Activated effector memory CD4-positive, alpha-beta T cell treated with anti-CD3 and anti-CD28 coated beads, Interleukin-2, amount 50 U/mL, for 16 hours (primary cell): ENCODE measurements around the gene VAPB.
A peak's percentile ranks its signal among the peaks of the same experiment; 100 is the strongest.

ENCODE experiments used
- DNase-seq: peaks from one replicate; pipeline ENCODE4 v3.0.0-alpha.2; 2020

VAPB gene

DNA sequence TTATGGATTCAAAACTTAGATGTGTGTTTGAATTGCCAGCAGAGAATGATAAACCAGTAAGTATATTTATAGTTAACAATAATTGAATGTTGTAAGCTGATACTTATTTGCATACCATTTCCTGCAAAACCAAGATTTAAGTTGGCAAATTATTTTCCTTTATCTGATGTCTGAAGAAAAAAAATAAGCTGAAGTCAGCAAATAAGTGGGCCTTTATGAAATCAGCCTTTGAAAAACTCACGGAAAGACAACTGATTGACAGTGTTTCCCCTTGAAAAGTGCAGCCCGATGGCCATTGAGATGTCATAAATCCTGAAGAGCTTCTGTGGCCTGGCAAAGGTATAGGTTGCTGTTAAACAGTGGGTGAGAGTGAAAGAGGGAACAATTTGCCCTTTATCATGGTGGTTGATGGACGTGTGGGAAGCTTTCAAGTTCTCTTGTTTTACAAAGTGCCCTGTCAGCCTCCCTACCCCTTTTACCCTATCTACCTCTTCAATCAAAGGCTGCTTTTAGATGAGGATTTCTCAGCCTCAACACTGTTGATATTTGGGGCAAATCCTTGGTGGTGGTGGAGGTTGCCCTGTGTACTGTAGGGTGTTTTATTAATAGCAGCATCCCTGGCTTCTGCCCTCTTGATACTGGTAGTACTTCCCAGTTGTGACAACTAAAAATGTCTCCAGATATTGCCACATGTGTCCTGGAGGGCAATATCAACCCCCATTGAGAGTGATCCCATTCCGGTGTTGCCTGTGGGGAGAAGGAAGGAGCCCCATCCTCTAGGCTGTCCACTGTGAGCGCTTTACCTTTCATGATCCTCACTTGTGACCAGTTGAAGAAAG, 50.2 kb downstream of the VAPB start:
- DNase-seq: no peak

DNA sequence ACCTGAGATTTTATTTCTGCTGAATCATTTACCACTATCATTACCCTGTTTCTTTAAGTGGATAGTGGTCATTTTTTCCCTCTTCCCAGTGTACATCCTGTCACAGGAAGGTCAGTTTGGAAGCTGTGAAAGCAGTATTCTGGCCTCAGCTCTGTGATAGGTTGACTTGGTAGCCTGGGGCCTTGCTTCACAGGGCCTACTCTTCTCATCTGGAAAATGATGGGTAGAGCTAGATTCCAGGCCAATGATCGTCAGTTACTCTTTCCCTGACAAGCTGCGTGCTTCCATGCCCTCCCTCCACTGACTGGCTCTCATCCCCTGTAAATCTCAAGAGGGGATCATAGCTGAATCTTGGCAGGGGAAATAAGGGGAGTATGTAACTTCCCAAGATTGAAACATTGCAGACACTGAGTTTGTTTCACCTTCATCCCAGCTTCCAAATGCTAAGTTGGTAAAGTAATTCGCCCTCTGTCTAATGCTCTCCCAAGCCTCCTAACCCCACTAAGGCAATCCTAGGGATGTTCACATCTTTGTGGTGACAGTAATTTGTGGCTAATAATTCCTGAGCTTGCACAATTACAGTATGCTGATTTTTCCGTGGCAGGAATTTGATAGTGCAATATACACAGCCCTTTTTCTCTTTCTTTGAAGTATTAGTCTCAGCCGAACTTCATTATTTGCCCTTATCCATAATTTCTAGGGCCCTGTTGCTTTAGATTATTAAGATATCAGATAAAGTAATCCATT, 51.2 kb downstream of the VAPB start:
- no peak for DNase-seq

DNA sequence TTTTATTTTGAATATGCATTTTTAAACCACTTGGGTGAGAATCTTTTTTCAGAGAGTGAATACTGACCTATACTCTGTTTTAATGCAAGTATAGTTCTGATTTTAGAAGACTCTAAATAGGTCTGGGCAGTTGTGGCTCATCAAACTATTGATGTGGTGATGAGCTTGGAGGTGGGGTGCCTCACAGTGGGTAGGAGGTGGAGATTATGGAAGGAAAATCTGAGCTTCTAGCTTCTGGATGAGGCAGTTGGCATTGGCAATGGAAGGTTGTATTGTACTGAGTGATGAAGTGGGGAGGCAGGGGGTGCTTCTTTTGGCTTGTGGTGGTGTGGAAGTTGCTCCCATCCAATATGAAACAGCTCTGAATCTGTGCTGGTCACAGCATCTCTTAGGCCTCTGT, 52.7 kb downstream of the VAPB start:
- DNase-seq: no peak

DNA sequence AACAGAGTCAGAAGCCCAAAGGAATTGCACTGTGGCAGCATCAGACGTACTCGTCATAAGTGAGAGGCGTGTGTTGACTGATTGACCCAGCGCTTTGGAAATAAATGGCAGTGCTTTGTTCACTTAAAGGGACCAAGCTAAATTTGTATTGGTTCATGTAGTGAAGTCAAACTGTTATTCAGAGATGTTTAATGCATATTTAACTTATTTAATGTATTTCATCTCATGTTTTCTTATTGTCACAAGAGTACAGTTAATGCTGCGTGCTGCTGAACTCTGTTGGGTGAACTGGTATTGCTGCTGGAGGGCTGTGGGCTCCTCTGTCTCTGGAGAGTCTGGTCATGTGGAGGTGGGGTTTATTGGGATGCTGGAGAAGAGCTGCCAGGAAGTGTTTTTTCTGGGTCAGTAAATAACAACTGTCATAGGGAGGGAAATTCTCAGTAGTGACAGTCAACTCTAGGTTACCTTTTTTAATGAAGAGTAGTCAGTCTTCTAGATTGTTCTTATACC, 55.8 kb downstream of the VAPB start:
- no peak for DNase-seq

DNA sequence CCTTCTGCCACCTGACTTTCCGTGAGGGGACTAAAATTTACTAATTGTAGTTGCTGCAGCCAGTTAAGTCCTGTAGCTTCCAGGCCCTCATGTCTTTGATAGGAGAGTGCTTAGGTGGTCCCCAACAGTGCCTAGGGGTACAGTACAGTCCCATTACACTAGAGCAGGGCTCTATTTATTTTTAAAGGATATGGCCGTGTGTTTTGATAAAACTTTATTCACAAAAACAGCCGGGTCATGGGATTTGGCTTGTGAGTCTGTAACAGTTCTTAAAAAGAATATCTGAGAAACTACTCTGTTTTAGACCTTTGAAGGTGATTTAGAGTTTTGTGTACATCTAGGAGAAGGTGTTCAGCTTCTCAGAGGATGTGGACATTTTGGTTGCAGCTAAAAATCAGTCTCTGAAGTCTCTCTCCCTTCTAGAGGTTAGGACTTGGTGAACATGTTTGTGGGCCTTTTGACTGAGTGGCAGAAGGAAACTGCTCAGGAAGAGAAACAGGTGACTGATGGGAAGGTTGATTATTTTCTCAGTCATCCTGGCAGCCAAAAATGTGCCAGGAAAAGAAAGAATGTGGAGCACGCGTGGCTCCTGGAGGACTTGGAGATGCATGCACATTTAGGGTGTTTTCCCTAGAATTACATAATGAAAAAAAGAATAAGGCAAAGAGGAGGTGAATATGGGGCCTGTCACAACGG, 57.4 kb downstream of the VAPB start:
- DNase-seq: no peak

DNA sequence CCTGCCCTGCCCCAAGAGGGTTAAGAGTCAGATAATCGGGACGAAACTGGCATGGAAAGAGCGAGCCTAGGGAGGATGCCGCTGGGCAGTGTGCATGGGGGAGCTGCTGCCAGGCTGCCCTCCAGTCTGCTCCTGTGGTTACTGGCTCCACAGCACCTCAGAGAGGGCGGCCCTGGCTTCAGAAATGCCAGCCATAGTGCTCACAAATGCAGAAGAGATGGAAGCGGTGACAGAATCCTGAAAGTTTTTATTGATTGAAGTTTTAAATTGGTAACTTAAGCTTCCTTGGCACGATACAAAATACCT, 57.9 kb downstream of the VAPB start:
- no peak for DNase-seq

DNA sequence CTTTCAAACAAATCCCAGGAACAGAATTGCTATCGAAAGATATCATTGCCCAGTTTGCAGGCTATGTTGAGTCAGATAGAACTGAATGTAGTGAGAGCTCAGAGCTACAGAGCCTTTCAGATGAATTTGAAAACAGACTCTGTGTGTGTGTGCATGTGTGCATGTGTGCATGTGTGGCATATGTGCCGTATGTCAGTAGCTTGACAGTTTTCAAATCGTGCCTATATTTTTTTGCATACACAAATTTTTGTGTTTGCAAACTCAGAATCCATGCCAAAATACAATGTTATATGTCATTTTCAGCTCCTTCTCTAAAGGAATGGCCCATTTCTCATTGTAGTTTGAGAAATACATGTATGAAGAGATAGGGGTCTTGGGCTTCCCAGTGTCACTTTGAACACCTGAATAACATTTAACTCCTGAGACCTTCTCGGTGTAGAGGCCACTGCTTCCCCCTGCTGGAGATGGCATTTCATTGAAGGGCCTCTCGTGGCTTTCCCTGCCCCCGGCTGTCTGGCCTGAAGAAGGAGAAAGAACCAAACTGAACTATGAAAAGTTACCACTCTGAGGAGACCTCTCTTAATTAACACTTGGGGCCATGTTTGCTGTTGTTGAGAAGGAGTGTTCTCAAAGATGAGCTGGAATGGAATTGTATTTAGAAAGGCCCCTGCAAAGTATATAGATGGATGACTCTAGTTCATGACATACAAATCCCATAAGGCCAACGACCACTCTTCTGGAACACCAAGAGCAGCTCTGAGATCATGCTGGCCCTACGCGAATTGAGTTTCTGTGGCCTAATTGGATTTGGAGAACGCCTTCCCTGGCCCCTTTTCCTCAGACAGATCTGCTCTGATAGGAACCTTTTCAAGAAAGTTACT, 58.7 kb downstream of the VAPB start:
- peak; percentile 78 for DNase-seq

DNA sequence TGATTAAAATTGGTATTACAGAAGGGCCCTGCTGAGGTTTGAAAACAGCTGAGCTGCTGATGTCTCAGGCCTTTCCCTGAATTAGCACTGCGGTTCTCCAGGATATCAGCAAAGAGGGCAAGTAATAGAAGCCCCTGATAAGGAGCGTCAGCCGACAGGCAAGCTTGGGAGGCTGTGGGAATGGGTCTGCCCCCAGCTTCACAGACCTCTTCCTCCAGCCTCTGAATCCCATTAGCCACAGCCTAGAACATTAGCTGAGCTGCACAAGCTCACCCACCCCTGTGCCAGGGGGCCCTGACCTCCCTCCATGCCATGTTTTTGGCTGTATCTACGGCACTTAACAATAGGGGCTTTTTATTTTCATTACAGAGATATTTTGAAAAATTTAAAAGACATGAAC, 59.9 kb downstream of the VAPB start:
- DNase-seq: no peak

DNA sequence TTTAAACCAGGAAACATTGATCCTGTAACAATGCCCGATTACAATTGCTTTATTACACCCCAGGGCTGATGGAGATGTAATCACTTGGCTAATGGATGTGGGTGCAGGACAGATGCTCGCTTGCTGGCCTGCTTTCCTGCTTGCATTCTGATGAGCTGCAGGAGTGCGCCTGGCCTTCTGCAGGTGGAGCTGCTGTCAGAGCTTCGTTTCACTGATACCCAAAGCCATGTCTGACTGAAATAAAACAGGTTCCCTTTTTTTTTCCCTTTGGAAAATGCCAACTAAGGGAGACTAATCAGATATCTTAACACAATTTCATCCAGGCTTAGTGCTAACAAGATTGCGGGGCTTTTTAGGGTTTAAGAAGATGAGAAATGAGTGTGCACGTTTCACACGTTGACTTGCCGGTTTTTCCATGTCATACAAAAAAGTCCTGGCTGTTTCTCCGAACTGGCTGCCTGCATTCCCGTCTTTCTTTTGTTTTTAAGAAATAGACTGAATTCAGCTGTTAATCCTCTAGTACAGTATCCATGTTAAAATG, 60.7 kb downstream of the VAPB start:
- no peak for DNase-seq

DNA sequence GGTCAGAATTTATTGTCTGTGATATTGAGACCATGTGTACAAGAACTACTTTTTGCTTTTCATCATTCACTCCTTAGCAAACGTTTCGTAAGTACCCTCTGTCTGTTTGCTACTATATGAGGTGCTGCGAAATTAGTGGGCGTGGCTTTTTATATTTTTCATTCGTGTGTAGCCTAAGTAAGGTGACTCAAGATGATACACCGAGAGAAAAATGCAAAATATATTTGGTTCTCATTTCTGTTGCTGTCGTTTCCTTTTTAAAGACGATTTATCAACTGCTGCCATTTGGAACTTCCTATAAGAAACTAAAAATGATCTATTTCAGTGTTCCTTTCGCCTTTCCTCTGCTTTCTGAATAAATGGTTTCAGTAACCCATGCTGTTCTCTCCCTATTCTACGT, 61.2 kb downstream of the VAPB start:
- no peak for DNase-seq

DNA sequence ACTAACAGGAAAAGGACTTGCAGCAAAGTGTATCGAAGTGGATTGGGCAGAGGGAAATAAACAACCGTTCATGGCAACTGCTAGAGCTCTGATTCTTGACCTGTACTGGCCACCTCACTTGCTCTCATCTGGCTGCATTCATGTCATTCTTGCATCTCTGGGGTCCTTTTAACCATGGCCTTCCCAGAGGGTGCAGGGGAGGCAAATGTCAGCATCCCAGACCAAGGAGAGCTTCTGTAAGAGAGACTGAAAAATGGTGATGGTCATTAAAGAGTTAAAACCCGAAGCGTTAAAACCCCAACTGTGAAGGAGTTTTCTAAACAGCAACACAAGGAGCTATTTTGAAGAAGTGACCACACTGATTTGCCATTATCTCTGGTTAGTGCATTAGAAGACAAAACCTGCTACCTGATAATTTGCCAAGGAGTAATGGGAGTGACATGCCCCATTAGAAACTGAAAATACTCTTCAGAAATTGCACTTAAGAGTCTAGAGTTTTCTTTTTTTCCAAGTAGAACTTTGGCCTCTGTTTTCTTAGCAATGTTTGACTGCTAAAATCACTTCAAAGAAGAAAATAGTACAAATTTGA, 63.7 kb downstream of the VAPB start:
- no peak for DNase-seq

DNA sequence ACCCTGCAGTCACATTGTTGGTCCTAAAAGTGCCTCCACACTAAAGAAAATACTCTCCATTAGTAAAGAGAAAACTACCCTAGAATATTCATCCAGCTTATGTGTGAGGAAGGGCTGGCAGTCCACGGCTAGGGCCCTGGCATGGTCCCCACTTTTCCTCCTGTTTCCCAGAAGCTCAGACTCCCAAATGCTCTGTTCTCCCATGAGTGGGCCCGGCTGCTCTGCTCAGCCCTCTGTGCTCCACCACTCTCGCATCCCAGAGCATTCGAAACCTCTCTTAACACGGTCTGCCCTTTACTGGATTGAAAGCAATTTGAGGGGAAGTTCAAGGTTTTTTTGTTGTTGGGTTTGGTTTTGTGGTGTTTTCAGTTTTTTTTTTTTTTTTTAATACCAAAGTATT, 64.4 kb downstream of the VAPB start:
- no peak for DNase-seq

DNA sequence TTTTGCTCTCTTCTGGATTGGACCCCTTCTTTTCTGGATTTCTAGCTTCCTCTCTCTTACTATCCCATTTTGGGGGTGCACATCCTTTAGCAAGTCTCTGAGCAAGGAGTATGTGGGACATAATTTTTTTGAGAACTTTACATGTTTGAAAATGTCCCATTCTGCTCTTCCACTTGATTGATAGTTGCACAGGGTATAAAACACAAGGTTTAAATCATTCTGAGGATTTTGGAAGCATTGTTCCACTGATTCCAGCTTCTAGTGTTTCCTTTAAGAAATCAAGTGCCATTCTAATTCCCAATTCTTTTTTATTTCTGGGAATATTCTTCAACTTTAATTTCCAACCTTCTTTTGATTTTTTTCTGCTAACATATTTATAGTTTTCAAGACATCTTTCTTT, 65.4 kb downstream of the VAPB start:
- no peak for DNase-seq

DNA sequence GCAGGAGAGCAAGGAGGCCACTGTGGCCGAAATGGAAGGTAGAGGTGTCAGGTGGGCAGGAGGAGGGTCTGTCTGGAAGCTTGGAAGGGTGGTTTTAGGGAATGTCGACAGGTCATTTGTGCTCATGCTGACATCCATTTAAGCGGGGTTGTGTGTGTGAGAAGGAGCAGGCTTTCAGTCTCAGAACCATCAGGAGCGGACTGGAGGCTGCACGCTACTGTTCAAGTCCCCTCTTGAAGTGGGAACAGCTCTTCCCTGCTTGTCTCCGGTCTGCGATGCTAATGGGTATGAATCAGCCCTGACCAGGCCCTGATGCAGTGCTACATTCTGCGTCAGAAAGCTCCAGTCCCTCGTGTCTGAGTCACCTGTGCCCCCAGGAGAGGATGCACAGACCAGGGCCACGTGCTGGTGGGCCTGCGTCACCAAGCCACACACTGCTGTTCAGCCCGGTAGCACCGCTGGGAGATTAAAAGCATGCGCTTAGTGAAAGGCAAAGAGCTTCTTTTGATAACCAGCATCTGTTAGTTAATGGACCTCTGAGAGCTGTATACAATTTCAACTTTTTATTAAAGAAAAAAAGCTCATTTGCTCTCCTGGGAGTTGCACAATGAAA, 68.2 kb downstream of the VAPB start:
- DNase-seq: no peak

DNA sequence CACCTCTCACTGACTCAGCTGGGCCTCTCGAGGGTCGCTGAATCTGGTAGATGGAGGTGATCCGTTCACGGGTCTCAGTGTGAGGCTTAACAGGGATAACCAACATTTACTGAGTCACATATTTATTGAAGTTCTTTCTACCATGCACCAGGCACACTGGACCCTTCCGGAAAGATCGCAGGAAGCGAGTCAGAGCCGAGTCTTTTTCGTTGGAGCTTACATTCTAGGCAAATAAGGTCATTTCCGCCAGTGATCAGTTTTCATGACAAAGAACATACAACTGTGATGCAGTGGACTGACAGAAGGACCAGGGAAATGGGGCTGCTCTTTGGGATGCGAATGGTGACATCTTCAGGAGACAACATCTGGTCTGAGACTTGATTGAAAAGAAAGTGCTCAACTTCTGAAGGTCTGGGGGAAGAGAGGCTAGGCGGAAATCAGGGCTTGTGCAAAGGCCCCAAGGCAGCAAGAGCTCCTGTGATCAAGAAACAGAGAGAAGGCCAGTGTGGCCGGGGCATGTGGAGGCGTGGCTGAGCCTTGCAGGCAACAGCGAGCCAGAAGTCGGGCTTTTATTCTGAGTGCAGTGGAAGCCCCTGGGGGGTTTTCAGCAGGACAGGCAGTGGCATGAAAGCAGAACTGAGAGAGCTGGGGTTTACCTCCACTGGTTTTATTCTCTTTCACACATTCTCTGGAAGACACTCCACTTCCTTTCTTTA, 69.5 kb downstream of the VAPB start:
- no peak for DNase-seq

DNA sequence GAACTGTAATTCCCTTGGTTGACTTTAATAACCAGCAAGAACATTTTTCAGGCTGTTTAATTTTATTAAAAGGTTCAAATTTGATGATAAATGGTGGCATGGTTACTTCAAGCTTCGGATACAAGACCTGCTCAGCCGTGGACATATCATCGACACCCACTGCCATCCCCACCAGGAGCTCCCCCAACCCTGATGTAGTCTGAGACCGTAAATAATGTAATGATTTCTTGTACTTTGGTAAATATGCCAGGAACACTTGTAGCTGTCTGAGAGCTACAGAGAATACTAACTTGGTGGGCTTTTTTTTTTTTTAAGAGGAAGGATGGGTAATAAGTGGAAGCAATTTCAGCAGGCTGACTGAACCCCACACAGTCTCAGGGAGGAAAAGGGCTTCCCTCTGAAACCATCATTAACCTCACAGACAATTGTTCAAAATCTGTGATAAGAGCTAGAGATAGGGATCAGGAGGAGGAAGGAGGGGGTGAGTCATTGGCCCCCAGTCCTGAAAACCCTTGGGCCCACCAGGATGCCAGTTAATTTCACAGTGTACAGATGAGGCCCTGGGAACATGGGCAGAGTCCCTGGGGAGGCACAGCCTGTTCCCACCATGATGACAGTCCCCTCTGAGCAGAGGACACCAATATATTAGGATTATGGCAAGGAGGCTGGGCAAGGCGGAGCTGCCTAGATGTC, 70.2 kb downstream of the VAPB start:
- no peak for DNase-seq

DNA sequence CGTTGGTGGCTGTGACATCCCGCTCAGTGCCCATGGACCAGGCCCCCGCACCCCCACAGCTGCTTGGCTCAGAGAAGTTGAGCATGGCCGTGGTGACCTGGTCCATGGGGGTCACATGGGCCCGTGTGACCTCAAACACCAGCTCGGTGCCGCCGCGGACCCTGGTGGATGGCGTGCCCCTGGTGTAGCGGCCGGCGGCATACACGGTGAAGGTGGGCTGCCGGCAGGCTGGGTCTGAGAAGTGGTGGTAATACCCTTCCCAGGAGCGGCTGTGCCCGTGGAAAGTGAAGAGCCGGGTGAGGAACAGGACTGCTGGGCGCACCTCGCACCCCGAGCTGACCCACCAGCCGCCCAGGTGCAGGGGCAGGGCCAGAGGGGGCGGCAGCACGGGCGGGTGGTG, 72.1 kb downstream of the VAPB start:
- DNase-seq: no peak

DNA sequence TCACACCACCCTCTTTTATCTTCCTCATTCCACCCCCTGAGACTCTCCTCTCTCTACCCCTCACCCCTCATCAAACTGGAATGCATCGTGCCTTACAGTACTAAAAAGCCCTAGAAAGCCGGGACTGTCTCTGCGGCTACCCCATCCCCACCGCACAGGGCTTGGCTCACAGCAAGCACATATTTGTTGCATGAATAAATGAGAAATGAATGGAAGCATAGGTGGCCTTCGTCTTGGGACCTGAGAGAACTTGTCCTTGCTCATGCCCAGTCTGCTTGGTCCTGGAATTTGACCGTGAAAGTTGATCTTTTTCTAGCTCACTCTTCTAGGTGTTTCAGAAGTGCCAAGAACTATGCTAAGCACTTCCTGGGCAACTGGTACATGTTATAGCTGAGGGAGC, 72.9 kb downstream of the VAPB start:
- DNase-seq: no peak

DNA sequence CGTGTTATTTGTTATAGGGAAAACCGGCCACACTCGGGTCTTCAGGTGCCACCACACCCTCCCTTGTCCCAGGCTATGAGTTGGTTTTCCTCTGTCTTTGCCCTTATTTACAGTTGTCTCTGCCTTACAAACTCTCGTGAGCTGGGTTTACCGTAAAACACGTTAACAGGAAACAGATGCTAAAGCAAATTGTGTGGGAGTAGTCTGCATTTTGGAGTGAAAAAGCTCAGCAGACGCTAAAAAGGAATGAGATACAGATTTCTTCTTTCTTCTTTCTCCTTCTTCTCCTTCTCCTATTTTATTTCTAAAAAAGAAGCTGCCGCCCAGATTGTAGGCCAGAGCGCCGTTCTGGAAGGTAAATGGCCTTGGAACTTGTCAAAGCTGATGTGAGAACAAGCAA, 74.2 kb downstream of the VAPB start:
- DNase-seq: no peak

DNA sequence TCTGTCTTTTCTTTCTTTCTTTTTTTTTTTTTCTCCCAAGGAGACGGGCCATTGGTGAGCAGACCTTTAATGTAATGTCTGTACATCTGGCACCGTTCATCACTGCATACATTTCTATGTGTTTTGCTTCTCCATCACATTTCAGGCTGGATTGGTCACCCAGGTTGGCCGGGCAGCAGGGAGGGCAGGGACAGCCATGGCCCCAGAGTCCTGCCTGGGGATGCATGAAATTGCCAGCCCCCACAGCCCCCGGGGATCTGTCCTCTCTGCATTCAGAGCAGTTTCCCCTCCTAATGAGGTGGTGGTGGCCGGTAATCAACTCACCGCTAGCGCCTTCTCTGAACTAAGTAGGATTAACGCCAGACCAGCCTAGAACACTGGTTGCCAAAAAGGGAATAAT, 75.8 kb downstream of the VAPB start:
- no peak for DNase-seq
